ENCODE results near the gene SUSD1.
A peak's percentile ranks its signal among the peaks of the same experiment; 100 is the strongest.

The SUSD1 gene

GRCh38 chr9:112061152-112061740 lies 113.9 kb downstream of the SUSD1 start:
- no peak for DNase-seq (ENCODE audit: low spot score)
- TF ChIP-seq, protein P1, sequence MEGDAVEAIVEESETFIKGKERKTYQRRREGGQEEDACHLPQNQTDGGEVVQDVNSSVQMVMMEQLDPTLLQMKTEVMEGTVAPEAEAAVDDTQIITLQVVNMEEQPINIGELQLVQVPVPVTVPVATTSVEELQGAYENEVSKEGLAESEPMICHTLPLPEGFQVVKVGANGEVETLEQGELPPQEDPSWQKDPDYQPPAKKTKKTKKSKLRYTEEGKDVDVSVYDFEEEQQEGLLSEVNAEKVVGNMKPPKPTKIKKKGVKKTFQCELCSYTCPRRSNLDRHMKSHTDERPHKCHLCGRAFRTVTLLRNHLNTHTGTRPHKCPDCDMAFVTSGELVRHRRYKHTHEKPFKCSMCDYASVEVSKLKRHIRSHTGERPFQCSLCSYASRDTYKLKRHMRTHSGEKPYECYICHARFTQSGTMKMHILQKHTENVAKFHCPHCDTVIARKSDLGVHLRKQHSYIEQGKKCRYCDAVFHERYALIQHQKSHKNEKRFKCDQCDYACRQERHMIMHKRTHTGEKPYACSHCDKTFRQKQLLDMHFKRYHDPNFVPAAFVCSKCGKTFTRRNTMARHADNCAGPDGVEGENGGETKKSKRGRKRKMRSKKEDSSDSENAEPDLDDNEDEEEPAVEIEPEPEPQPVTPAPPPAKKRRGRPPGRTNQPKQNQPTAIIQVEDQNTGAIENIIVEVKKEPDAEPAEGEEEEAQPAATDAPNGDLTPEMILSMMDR (IDR thresholded peaks at IDR 0.05): no peak
- peak overlapping the region; percentile 65 to 88 for H3K27ac ChIP-seq

DNA sequence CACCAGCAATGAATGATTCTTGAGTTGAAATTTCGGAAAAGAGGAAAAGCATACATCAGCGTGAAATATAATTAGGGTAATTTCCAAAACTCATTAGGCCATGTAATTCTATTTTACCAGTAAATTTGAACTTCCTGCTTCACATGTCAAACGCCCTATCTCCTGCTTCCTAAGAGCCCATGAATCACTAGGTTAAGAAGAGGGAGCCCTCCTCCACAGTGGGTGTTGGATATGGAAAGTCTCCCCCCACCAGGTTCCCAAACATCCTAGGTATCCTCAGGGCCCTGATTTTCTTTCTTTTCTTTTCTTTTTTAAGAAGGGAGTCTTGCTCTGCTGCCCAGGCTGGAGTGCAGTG lies 115.2 kb downstream of the SUSD1 start:
- Histone ChIP-seq H3K4me3 (no peak overlapping the region), H3K27ac (peak overlapping the region; percentile 65 to 88)
- TF ChIP-seq, protein P1 (IDR thresholded peaks at IDR 0.05): no peak
- no peak for DNase-seq (ENCODE audit: low spot score)

More at GRCh38 chr9:112061152-112061740, 113.9 kb downstream of the SUSD1 start:
- H3K4me3 ChIP-seq: no peak overlapping the region

DNA sequence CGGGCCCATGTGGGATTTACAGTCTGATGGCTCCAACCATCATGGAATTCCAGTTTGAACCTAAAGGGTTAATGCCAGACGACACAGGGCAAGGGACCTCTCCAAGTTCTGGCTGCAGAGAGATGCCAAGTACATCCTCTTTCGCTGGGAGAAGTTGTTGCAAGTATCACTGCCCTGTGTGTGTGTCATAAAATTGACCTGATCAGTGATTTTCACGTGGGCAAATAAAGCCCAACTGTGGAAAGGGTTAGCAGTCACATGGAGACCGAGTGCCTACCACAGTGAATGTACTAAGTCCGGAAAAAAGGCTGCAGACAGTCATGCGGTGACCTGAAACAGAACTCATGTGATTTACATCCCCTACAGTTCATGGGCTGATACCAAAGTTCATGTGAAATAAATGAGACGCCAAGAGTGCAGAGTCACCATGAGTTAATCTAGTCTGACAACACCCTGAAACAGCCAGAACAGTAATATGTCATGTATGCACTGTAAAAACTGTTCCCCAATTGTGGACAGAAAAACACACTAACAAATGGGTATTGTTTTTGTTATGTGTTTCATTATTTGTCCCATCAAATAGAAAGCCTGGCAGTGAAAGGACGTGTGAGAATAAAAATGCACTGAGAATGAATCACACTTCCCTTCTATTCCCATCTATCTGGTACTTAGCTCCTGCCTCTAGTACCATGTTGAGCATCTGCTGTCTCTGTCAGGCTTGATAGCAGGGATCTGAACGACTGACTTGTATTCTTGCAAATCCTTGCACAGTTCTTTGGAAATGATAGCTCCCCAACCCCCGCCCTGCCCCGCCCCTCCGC lies 115.7 kb downstream of the SUSD1 start:
- TF ChIP-seq, protein P1 (IDR thresholded peaks at IDR 0.05): no peak
- no peak overlapping the region for H3K4me3 ChIP-seq
- H3K27ac ChIP-seq: peak overlapping the region; percentile 9 to 88
- no peak for DNase-seq (ENCODE audit: low spot score)

DNA sequence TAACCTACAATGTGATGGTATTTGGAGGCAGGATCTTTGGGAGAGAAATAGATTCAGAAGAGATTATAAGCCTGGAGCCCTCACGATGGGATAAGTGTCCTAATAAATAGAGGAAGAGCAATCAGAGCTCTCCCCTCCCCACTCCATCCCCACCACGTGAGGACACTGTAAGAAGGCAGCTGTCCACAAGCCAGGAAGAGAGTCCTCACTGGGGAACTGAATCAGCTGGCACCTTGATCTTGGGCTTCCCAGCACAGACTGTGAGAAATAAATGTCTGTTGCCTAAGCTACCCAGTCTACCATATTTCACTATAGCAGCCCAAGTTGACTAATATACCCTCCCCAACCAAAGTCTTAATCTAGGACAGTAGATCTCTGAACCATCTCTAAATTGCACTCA lies 118.1 kb downstream of the SUSD1 start:
- Histone ChIP-seq H3K4me3 (no peak overlapping the region), H3K27ac (no peak overlapping the region)
- DNase-seq (ENCODE audit: low spot score): no peak
- TF ChIP-seq, protein P1 (IDR thresholded peaks at IDR 0.05): no peak

- TF ChIP-seq, protein P1 (IDR thresholded peaks at IDR 0.05): no peak
- no peak for DNase-seq (ENCODE audit: low spot score)
- H3K4me3 ChIP-seq: no peak overlapping the region
- H3K27ac ChIP-seq: no peak overlapping the region
Observed at GRCh38 chr9:112054916-112055315, 120.2 kb downstream of the SUSD1 start.

DNA sequence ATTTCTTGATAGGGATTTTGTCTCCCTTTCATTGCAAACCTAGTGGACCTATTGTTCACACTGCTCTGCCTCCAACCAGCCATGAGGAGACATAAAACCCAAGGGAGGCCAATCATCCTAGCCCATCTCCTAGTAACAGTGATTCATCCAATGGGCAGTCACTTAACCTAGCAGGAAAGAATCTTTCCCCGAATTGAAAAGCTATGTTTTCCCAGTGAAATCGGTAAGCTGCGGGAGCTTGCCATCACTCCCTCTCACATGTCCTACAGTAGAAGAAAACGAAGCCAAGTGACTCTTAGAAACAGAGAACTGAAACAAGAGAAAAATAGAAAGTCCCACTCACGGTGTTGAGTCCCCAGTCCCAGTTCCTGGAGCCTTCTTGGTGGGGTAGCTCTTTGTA lies 123.3 kb downstream of the SUSD1 start:
- TF ChIP-seq, protein P1 (IDR thresholded peaks at IDR 0.05): no peak
- H3K27ac ChIP-seq: no peak overlapping the region
- no peak overlapping the region for H3K4me3 ChIP-seq
- DNase-seq (ENCODE audit: low spot score): no peak

All from coronary artery (tissue), 2 donors.